Activated CD8-positive, alpha-beta memory T cell treated with anti-CD3 and anti-CD28 coated beads for 36 hours (primary cell): ENCODE results near the gene BARHL1. TPM values are rescaled to one million over a fixed set of nuclear protein-coding genes. Genes with fewer than 3 reads are reported as not detected.
"Not testable (repeated sequence)": the region's sequence is repeated elsewhere in the genome, so short reads cannot be mapped to it uniquely, and the experiment has no call there.

ENCODE experiments used
- CTCF ChIA-PET: fragments of 350-600 bp; sonication (Branson Sonifier 250); formaldehyde crosslinking; loops from one replicate; lab custom pipeline; 2021; ENCODE audit warnings: antibody characterized with exemption; lab: Charles Lee
- POLR2A ChIA-PET: fragments of 350-600 bp; sonication (Branson Sonifier 250); formaldehyde crosslinking; loops from one replicate; lab custom pipeline; 2021; ENCODE audit warnings: antibody characterized with exemption; lab: Charles Lee
- total RNA-seq, 2 experiments: library from RNA; stranded (reverse); gene quantifications; one replicate each; pipeline ENCODE4 v1.2.3, GENCODE V29; 2021

The BARHL1 gene
- total RNA-seq, 2 experiments from 2014 or later = not detected

DNA sequence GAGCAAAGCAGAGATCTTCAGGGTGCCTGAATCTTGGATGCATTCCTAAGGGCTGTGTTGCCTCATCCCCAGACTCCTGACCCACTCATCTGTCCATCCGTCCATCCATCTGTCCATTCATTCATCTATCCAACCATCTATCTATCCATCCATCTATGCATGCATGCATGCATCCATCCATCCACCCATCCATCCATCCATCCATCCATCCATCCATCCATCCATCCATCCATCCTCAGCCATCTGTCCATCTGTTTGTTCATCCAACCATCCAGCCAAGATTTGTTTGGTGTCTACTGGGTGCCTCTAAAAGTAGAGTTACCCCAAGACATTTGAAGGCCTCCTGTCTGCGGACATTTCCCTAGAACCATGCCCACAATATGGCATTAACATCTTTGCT lies 27.7 kb upstream of the BARHL1 start:
- CTCF ChIA-PET = interaction anchor here (0.5 kb wide), 1 partner anchor 15 kb away, joined by 4 read pairs; no protein-coding TSS in a partner anchor
- POLR2A ChIA-PET = no interaction called here

DNA sequence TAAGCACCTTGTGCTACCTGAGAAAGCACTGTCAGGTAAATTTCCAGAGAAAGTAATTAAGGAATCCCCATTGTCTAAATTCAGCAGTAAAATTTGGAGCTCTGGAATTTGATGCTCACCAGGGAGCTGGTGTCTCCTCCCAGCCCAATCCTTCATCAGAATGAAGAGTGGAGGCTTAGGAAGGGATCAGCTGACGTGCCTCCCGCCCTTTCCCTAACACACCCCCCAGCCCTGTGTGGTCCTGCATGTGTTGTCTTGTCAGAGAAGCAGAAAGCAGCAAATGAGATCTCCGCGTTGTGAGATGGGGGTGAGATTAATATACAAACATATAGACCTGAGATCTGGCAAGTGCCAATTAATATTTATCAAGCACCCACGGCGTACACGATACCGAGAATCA lies 26.9 kb upstream of the BARHL1 start:
- ChIA-PET CTCF (interaction anchor here (0.5 kb wide), 1 partner anchor 14 kb away, joined by 4 read pairs; no protein-coding TSS in a partner anchor), POLR2A (no interaction called here)

DNA sequence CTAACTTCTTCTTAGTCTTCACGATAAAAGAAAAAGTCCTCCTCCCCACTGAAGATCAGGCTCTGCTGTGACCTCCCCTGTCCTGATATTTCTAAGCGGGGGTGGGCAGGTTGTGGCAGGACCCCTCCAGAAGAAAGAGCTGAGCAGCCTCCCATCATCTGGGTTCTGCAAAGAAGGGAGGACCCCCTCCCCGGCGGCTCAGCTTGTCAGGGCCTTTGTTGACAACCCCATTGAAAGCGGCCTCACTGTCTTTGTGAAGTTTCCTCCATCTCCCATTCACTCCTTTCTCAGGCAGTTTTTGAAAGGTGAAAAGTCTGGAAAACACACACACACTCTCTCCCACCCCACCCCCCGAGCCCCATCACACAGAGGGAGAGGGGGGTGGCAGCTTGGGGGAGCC lies 26.2 kb upstream of the BARHL1 start:
- CTCF ChIA-PET = no interaction called here

DNA sequence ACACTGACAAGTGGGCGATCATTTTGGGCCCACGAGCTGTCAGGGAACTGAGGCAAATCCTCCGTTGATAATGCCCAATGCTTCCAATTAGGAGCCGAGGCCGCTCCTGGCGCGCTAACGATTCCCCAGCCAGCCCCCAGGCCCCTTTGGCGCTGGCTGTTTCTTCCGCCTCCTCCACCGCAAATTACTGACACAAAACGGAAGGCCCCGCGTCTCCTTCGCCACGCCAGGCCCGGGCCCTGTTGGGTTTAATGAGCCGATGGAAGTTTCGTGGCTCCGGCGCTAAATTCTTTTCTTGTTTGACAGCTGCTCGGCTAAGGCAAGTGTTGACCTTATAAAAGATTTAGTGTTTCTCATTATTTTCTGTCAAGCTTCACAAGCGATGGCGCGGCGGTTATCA lies 25.7 kb upstream of the BARHL1 start:
- ChIA-PET CTCF (no interaction called here), POLR2A (no interaction called here)

More for the DNA sequence above, 26.2 kb upstream of the BARHL1 start:
- POLR2A ChIA-PET = no interaction called here

DNA sequence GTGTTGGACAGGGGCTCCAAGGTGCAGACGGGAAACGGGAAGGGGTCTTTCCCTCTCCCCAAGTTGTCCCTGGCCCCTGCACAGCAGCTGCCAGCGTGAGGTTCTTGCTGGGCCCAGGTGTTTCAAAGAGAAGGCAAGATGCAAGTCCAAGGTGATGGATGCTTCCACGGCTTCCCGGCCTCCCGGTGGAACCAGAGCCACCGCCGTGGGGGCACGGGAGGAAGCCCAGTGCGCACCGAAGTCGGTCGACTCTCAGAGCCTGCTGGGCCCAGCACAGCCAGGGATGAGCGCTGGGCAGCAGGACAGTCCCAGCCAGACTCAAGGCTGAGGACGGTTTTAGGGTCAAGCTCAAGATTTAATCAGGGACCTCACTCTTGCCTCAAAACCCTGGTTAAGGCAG lies 25.2 kb upstream of the BARHL1 start:
- POLR2A ChIA-PET = no interaction called here

DNA sequence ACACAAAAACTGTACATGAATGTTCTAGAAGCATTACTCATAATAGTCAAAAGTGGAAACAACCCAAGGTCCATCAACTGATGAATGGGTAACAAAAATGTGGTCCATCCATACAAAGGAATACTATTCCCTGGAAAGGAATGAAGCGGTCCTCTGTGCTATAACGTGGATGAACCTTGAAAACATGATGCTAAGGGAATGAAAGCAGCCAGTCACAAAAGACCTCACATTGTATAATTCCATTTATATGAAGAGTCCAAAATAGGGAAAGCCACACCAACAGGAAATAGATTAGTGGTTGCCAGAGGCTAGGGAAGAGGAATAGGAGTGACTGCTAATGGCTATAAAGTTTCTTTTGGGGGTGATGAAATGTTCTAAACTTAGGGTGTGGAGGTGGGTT lies 22.7 kb upstream of the BARHL1 start:
- POLR2A ChIA-PET = no interaction called here
- CTCF ChIA-PET = no interaction called here

More for the DNA sequence above, 25.2 kb upstream of the BARHL1 start:
- CTCF ChIA-PET = no interaction called here

DNA sequence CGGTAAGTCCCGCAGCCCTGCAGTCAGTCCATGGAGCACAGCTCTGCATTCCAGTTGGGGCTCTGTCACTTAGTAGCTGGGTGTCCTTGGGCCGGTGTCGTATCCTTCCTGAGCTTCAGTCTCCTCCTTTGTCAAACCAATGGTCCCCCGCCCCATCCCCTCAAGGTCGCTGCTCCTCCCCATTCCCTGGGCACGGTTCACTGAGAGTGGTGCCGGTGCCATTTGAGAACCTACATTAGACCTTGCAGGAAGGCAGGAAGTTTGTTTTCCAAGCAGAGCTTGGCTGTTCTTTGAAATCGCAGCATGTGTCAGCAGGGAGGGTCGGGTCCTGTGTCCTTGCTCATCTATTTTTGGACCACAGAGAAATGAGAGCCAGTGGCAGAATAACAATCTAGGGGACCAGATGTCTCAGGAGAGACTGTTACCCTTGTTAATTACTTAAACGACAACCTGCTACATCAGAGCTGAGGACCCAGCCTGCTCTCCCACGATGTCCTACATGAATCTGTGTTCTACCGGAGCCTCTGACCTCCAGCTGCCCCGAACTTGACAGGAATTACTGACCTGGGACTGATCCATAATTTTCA lies 21.7 kb upstream of the BARHL1 start:
- ChIA-PET POLR2A (no interaction called here), CTCF (interaction anchor here (0.6 kb wide), 1 partner anchor 234 kb away, joined by 3 read pairs; no protein-coding TSS in a partner anchor)

DNA sequence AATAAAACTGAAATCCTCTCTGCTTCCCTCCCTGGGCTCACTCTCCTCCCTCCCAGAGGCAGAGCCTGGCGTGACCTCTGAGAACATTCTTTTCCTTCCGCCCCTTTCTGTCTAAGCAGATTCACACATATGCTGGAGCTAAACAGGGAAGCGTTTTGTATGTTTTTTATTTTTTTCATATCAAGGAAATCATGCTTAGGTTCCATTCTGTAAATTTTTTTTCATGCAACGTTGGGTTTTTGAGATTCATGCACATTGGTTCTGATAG lies 20.2 kb upstream of the BARHL1 start:
- CTCF ChIA-PET = no interaction called here
- POLR2A ChIA-PET = no interaction called here

DNA sequence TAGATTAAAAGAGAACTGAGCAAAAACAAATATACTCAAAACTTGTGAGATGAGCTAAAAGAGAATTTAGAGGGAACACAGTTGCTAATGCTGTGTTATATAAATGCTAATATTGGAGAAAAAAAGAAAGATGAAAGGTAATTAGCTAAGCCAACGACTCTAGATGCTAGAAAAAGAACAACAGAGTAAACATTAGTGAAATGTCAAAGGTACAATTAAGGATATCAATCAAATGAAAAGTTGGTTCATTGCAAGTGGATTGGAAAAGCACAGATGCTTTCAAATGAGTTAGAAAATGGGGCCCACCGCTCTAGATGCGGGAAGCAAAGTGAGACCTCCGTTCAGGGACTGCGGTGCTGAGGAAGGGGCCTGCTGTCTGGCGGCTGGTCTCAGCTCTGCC lies 17.9 kb upstream of the BARHL1 start:
- POLR2A ChIA-PET = no interaction called here
- CTCF ChIA-PET = no interaction called here

DNA sequence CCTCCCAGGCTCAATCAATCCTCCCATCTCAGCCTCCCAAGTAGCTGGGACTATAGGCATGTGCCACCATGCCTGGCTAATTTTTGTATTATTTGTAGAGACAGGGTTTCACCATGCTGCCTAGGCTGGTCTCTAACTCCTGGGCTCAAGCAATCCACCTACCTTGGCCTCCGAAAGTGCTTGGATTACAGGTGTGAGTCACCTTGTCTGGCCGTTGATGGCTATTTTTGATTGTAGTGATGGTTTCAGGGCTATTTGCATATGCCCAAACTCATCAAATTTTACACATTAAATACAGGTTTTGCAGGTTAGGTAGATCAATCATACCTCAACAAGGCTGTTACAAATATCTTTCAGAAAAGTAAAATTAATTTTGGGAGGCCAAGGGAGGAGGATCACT lies 13.6 kb upstream of the BARHL1 start:
- CTCF ChIA-PET, POLR2A ChIA-PET: not testable (repeated sequence)

DNA sequence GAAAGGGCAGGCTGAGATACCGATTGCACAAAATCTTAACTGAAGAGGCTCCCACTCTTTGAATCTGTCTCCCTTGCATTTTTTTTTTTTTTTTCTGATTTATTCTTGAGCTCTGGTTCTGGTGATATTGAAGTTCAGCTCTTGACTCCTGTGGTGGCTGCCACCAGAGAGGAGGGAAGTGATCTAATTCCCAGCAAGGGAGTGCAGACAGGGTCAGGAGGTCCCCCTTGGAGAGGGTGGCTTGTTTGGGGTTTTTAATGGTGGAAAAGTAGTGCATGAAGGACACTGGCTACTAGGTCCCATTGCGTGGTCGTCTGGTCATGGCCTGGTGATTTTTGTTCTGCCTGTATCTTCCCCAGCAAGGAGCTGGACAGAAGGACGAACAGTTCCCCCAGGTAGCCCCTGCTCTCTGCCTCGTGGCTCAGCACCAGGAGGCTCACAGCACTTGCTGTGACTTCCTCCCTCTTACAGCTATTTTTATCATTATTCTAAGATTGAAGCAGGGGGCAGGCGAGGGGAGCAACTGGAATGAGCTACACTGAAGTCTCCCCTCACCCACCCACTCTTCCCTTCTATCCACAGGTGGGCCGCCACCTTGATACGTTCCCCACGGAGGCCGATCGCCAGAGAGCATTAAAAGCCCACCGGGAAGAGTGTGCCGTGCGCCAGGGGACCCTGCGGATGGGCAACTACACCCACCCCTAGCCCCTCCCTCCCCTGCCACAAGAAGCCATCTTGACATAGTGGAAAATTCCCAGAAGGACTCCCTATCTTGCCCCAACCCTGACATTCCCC lies 10.4 kb upstream of the BARHL1 start:
- ChIA-PET CTCF (no interaction called here), POLR2A (no interaction called here)

DNA sequence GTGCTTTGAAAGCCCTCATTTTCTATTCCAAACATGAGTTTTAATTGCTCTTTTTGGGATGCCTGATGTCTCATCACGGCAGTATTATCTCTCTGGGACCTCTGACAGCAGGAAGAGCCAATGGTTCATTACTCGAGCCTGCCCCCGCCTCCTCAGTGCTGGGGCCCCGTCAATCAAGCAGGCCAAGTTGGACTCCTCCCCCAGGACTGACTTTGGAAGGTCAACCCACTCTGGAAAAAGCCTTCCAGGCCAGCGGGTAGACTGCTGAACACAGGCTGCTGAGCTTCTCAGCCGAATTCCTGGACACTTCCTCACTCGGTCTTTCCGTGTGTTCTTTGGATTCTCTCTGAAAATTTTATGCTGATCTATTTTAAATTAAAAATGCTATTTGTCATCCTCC lies 9.5 kb upstream of the BARHL1 start:
- CTCF ChIA-PET = no interaction called here
- POLR2A ChIA-PET = no interaction called here

DNA sequence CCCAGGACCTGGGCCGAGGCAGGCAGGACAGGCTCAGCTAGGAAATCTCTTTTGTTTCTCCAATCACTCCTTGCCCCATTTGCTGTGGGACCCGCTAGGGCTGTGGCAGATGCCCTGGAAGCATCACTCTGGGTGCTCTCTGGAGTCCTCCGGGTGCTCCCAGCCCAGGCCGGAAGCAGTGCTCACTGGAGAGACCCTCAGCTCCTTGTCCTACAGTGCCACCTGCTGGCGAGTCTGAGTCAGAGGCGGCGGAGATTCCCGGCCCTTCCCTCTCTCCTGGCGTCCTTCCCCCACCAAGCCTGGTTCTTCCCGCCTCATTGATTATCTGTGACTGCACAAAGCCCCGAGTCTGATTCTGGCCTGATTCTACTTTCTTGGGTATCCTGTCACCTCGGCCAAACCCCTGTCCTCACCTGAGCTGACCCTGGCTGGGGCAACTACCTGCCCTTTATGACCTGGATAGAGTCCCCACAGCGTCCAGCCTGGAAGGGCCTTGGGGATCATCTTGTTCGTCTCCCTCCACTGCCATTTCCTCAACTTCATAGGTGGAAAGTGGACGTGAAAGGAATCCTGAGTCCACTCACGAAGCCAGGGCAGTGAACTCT lies 7.3 kb upstream of the BARHL1 start:
- CTCF ChIA-PET = interaction anchor here (0.8 to 2.5 kb wide), 5 partner anchors 68 to 163 kb away, joined by 3 to 9 read pairs (median 5); partner anchors contain the start of genes DDX31 and GTF3C4
- POLR2A ChIA-PET = no interaction called here

DNA sequence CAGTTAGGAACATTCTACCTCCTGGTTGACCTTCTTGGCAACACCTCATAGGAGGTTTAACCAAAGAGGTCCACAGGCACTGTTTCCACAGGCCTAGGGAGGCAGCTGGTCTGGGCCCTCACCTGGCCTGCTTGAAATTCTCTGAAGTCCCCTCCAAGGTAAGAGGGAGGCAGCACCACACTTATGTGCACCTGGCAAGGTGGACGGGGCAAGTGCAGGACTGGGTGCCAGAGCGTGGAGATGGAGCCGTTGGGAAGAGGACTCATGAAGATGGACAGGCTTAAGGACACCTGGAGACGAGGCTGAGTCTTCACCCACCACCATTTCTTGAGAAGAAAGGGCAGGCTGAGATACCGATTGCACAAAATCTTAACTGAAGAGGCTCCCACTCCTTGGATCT lies 6.6 kb upstream of the BARHL1 start:
- POLR2A ChIA-PET = no interaction called here
- CTCF ChIA-PET = interaction anchor here (0.8 to 2.5 kb wide), 4 partner anchors 69 to 162 kb away, joined by 3 to 9 read pairs (median 5); partner anchors contain the start of genes DDX31 and GTF3C4

DNA sequence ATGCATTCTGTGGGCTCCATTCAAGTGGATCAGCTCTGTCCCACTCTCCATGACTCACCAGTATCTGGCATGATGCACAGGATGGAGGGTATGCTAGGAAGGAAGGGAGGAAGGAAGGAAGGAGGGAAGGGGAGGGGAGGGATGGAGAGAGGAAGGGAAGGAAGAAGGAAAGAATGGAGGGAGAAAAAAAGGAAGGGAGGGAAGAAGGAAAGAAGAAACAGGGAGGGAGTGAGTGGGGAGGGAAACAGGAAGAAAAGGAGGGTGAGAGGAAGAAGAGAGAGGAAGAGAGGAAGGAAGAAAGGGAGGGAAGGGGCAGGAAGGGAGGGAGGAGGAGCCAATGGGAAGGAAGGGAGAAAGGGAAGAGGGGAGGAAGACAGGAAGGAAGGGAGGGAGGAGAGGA lies 5.3 kb upstream of the BARHL1 start:
- CTCF ChIA-PET = interaction anchor here (1.9 kb wide), 1 partner anchor 165 kb away, joined by 5 read pairs; no protein-coding TSS in a partner anchor

DNA sequence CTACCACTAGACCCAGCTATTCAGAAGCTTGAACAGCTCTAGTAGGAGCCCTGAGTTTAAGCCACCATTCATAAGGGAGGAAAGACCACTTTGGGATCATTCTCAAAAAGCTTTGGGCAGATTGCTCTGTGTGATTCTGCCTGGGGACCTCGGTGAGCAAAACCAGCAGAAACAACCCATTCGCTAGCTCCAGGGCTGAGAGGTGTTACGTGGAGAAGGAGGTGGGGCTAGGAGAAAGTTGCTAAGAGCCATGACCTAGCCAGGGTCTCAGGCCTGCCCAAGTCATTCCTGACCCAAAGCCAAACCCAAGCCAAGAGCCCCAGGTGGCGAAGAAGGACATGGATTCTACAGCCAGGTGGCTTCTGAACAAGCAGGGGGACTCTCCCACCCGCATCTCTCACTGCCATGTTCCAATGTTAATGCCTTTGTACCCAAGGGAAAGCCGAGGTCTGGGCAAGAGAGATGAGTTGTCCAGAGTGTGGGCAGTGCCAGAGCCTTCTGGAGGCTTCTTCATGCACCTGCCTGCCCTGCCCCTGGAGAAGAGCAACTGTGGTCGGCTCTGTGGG lies 4.0 kb upstream of the BARHL1 start:
- CTCF ChIA-PET = interaction anchor here (1.9 kb wide), 1 partner anchor 166 kb away, joined by 5 read pairs; no protein-coding TSS in a partner anchor
- POLR2A ChIA-PET = no interaction called here

More for the DNA sequence above, 5.3 kb upstream of the BARHL1 start:
- POLR2A ChIA-PET = no interaction called here

DNA sequence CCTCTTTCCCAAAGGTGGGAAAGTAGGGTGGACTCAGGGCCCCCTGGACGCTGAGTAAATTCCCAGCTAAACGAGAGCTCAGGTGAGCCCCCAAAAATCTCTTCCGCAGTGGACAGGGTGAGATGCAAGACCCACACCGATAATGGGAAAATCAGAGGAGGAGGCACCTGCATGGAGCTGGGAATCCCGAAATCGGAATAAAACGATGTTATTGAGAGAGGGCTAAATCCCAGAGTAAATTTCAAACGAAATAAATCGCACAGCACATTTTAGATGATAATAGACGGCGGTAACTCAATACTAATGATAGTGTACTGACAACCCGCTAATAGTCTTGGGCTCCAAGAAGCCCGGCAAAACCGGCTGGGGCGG lies 3.0 kb upstream of the BARHL1 start:
- ChIA-PET POLR2A (no interaction called here), CTCF (no interaction called here)

DNA sequence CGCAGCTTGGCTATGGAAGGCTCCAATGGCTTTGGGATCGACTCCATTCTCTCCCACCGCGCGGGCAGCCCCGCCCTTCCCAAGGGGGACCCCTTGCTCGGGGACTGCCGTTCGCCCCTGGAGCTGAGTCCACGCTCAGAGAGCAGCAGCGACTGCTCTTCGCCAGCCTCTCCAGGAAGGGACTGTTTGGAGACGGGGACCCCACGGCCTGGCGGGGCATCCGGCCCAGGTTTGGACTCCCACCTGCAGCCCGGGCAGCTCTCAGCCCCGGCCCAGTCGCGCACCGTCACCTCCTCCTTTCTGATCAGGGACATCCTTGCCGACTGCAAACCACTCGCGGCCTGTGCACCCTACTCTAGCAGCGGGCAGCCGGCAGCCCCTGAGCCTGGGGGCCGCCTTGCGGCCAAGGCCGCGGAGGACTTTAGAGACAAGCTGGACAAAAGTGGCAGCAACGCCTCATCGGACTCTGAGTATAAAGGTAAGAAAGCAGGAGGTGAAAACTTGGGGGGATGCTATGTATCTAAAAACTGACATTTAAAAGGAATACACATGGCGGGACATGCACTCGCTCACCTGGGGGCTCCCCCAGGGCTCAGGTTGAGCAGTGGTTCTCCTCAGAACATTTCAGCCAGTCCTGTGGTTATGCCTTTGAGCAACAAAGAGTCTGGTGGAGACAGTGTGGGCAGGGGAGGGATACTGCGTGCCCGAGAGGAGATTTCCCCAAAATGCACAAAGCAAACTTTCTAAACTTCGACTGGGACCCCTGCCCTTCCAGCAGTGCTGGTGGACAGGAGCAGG lies 579 bp downstream of the BARHL1 start:
- POLR2A ChIA-PET = no interaction called here
- CTCF ChIA-PET = no interaction called here

DNA sequence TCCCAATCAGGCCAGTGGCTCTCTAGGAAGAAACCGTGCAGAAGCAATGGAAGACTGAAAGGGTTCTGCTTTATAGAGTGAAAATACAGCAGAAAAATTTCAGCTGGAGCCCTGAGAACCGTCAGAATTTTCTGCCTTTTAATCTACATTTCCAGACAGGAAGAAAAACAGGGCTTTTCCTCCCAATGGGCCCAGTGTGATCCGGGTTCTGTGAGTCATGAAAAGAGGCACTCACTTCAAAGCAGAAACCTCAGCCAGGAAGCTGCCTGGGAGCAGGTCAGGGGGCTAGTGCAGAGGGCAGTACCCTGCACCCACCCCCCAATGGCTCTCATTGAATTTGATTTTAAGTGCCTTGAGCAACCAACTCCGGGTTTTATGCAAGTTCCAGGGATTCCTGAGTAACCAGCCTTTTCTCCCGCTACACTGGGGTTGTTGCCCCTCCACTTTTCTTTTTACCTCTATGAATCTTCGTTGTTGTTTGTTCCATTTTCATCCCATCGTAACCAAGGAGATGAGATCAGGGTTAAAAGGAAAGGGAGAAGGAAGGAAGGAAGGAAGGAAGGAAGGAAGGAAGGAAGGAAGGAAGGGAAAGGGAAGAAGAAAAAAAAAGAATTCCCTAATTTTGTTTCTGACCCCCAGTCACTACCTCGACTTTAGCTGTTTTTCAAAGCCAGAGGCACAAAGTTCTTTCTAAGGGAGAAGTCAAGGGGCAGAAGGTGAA lies 1.3 kb downstream of the BARHL1 start:
- CTCF ChIA-PET = interaction anchor here (0.6 kb wide), 1 partner anchor 51 kb away, joined by 3 read pairs; no protein-coding TSS in a partner anchor

More for the DNA sequence above, 1.3 kb downstream of the BARHL1 start:
- POLR2A ChIA-PET = no interaction called here
